ENCODE measurements around the gene IRF8.
"Not testable (repeated sequence)": the region's sequence is repeated elsewhere in the genome, so short reads cannot be mapped to it uniquely, and the experiment has no call there.

Gene IRF8

DNA sequence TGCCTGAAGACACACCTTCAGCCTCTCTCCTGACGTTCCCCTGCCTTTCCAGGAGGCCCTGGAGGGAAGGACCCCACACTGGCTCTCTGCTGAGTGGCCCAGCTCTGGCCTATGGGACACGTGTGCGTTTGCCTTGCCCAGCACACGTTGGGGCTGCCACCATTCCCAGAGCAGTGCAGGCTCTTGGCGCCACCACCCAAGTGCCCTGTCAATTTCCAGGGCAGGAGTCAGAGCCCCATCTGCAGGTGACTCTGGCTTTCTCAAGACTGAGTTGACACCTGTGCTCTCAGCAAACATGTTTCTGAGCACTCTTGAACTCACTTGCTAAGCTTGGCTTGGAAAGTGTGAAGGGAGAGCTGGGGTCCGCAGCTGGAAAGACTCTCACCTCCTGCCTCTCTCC is 4.7 kb upstream of the IRF8 start:
- DNase-seq (ENCODE audit: low read depth) = no peak

DNA sequence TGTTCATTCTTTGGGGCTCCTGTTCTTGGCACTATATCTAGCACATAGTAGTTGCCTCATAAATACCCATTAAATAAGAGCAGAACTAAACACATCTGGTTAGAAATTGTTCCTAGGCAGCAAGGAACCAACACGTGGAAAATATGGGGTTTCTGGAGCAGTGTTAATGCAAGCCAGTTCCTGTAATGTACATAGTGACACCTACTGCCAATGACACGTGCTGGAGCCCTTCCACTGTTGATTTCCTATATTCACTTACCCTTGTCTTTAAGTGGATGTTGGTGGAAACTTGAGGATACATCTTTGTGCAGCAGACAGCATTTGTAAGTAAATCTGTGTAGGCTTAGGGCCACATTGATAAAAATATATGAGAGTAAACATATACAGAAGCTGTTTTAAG is 1.6 kb upstream of the IRF8 start:
- DNase-seq (ENCODE audit: low read depth) = no peak

DNA sequence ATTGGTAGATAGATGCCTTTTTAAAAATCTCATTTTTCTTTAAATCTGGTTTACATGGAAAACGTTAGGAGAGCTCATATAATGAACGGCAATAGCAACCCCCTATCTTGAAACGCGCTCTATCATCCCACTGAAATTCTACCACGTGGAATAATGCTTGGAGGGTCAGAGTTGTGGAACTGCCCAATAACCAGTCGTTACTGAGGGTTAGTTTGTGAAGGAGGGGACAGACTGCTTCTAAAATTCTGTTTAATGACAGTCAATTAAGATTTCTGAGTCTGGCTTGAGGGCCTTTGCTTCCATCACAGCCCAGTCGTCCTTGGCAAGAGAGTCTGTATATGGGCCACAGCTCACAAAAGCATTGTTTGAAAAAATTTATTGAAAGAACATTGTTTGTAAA is 482 bp downstream of the IRF8 start:
- no peak for DNase-seq (ENCODE audit: low read depth)

- DNase-seq (ENCODE audit: low read depth) = no peak
These were observed 1.2 kb downstream of the IRF8 start for GRCh38 chr16:85900027-85900792.

DNA sequence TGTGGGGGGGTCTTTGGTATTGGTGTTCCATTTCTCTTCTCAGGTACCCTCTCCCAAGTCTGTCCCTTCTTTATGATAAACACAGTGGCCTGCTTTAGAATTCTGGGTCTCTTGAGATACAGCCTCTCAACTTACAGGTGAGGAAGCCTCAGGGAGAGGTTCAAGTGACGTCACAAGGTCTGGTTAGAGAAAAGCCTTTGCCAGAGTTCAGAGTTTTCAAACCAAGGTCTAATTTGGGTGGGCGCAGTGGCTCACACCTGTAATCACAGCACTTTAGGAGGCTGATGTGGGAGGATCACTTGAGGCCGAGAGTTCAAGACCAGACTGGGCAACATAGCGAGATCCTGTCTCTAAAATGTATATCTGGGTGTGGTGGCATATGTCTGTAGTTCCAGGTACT is 2.1 kb downstream of the IRF8 start:
- DNase-seq (ENCODE audit: low read depth) = no peak

DNA sequence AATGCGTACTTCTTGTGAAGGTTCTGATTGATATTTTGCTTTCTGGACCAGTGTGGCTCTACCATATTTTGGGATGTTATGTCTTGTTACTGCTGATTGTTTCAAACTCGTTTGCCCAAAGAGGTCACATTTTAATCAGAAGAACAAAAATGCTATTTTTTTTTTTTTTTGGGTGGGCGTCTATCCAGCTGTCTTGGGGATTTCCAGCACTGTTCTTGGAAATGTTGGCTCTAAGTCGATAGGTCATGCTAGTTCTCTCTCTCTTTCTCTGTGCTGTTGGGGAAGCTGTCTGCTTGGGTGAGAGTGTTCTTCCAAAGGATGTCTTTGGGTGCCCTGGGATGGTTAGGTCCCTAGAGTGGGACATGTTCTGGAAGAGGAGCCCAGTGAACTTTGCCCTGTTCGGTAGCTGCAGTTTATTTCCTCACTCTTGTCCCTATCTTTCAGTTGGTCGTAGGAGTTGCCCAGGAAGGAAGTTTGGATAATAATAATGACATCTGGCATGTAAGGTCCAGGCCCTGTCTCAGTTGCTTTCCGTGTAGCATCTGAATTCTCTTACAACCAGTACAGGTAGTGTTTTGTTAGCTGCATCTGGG is 2.9 kb downstream of the IRF8 start:
- no peak for DNase-seq (ENCODE audit: low read depth)

GRCh38 chr16:85902366-85903155 is 3.6 kb downstream of the IRF8 start:
- DNase-seq (ENCODE audit: low read depth) = no peak

GRCh38 chr16:85903559-85903958 is 4.6 kb downstream of the IRF8 start:
- DNase-seq (ENCODE audit: low read depth) = no peak

DNA sequence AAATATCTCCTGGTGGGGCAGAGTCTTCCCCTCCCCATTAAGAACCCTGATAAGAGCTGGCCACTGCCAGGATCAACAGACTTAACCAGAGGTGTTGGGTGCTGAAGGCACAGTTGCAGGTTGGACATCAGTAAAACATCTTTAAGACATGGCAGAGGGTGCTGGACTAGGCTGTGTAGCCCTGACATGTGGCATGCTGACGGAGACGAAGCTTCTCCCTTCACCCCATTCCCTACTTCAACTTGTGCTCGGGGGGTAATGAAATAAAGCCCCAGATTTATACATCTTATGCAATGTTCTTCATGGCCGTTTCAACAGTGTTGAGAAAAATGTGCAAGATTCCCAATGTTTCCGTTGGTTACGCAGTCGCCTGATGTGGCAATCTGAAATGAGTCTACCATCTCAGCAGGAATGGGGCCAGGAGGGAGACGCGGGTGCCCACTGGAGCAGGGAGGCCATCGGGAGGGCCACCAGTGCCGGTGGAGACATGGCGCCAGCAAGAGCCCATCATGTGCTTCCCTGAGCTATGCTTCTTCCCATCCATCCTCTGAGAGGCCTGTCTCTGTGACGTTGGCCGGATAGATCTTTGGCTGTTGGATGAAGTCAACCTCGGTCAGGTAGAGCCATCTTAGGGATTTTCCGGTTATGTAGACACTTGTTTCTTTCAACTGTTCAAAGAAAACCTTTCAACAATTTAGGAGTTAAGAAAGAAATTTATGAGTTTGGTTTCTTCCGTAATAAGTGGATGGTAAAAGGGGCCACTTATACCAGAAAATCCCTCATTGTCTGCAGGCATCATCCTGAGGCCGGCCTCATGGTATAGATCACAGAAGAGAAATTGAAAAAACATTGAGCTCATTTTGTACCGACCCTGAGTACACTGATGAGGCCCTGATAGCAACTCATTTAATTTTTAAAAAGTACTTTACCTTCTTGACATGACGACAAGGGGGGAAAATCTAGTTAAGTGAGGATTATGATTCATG is 6.4 kb downstream of the IRF8 start:
- no peak for DNase-seq (ENCODE audit: low read depth)

- DNase-seq (ENCODE audit: low read depth) = no peak
These were observed 7.4 kb downstream of the IRF8 start for GRCh38 chr16:85906349-85906748.

DNA sequence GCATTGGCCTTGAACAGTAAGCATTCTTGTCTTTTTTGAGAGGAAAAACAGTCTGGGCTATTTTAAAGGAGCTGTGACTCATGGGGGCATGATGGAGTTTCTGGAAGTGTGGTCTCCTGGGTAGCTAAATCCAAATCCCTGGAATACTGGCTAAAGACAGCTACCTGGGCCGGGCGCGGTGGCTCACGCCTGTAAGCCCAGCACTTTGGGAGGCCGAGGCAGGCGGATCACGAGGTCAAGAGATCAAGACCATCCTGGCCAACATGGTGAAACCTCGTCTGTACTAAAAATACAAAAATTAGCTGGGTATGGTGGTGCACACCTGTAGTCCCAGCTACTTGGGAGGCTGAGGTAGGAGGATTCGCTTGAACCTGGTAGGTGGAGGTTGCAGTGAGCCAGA is 8.3 kb downstream of the IRF8 start:
- not testable (repeated sequence) for DNase-seq (ENCODE audit: low read depth)

DNA sequence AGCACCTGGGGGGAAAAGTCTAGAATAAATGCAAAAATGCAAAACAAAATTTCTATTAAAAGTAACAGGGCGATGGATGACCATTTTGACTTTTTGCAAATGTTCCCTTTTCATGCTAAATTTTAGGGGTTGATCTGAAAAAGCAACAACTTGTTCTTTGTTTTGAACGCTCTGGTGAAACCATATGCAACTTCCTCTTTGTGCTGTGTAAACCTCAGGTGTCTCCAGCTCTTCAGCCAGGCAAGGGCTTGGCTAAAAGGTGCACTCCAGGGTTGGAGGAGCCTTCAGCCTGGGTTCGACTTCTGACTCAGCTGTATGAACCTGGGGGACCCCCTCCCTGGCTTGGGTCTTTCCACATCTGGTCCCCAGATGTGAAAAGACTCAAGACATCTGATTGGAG is 9.5 kb downstream of the IRF8 start:
- DNase-seq (ENCODE audit: low read depth) = no peak

- DNase-seq (ENCODE audit: low read depth) = no peak
These were observed 10.1 kb downstream of the IRF8 start for GRCh38 chr16:85908889-85909589.

GRCh38 chr16:85909932-85910853 is 11.2 kb downstream of the IRF8 start:
- DNase-seq (ENCODE audit: low read depth) = no peak

DNA sequence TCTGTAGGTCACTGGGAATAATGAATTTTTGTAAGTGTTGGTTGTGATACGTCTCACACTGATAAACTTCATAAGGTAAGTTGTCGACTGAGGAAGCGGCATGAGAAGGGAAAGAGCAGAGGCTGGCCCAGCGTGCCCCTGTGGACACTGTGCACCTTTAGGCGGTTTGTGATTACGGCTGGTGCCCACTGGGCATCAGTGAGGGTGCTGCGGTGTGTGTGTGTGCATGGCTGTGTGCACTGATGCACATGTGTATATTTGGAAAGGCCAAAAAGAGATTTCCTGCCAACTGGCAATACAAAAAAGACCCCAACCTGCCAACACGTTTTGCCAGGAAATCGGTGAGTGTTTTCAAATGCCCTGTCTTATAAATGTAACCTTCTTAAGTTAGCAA is 11.9 kb downstream of the IRF8 start:
- no peak for DNase-seq (ENCODE audit: low read depth)

DNA sequence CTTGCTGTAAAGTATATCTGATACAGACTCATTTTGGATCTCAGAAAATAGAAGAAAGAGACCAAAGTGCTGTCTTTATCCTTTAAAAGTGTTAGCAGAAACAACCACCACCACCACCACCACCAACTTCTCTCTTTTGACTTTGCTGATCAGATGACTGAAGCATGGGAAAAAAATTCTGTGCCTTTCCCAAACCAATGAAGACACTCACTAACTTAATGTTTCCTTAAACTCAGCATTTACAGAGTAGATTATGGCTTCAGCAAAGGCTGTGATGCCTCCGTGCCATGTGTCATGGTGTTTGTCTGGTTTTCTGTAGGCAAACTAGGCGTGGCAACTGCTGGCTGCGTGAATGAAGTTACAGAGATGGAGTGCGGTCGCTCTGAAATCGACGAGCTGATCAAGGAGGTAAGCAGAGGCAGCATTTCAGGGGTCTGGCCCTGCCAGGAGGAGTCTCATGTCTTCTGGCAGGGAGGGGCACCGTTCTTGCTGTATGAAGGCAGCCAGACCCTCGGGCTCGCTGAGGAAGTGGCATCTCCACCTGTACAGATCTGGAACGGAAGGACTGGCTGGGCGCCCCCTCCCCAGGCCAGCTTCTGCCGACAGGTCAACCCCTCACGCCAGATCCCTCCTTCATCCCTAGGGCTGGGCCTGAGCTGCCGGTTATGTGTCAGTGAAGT is 12.4 kb downstream of the IRF8 start:
- DNase-seq (ENCODE audit: low read depth) = no peak

DNA sequence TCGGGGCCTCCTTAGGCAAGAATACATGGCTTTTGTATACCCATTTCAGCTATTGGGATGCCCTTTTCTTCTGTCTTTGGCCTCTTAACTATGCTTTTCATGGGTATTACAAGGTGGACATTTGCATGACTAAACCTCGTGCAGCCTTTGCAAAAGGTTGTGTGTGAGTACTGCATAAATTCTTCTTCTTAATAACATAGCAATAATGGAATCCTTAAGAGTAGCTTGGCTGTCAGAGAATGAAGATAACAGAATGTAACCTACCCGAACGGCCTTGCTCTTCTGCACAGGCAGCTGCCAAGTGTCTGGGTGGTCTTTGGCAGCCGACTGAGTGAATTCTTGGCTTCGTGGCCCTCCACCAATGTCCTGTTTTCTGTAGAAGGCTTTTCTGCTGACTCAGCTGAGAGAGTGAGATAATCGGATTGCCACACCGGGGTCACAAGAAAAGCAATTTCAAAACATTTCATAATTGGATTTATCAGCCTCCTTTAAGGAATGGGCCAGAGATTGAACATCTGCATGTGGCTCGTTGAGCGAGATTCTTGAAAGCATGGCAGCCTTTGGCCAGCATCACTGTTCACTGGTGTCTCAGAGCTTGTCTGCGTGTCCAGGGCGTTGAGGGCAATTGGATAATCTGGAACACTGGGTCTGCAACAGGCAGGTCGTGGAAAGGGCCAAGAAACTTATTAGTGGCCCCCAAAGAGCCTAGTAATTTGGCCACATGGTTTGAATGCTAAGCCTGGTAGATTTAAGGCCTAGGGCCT is 13.4 kb downstream of the IRF8 start:
- DNase-seq (ENCODE audit: low read depth) = no peak

- DNase-seq (ENCODE audit: low read depth) = no peak
These were observed 14.2 kb downstream of the IRF8 start for GRCh38 chr16:85913141-85913601.

Data from HS-5 (cell line).